Measurements from ENCODE around the gene NECTIN4.
"Not testable (repeated sequence)": the region's sequence is repeated elsewhere in the genome, so short reads cannot be mapped to it uniquely, and the experiment has no call there.

NECTIN4 gene

GRCh38 chr1:161089251-161089924 is at the start of gene NECTIN4:
TSS of gene NECTIN4 (minus strand) at chr1:161089558. CDS start at chr1:161089296, 262 bp downstream.
- DNase-seq = no peak

GRCh38 chr1:161138431-161138830 is 49.1 kb upstream of the NECTIN4 start:
- DNase-seq = no peak

- no peak for DNase-seq
These were observed 48.5 kb upstream of the NECTIN4 start for GRCh38 chr1:161137881-161138280.

- no peak for DNase-seq
These were observed 43.9 kb upstream of the NECTIN4 start for GRCh38 chr1:161133220-161133740.

GRCh38 chr1:161132410-161133219 is 43.3 kb upstream of the NECTIN4 start, which contains the start of gene DEDD:
TSS of gene DEDD (minus strand) at chr1:161132667. CDS start at chr1:161124462, 8,205 bp downstream.
- DNase-seq = peak; percentile 91

- DNase-seq = no peak
These were observed 42.4 kb upstream of the NECTIN4 start for GRCh38 chr1:161131523-161132409.

- DNase-seq = no peak
These were observed 40.9 kb upstream of the NECTIN4 start for GRCh38 chr1:161130266-161130665.

- no peak for DNase-seq
These were observed 39.4 kb upstream of the NECTIN4 start for GRCh38 chr1:161128591-161129420.

- no peak for DNase-seq
These were observed 38.3 kb upstream of the NECTIN4 start for GRCh38 chr1:161127649-161128048.

GRCh38 chr1:161122967-161123366 is 33.6 kb upstream of the NECTIN4 start:
- no peak for DNase-seq

- DNase-seq = no peak
These were observed 32.5 kb upstream of the NECTIN4 start for GRCh38 chr1:161121834-161122233.

GRCh38 chr1:161121042-161121650 is 31.8 kb upstream of the NECTIN4 start:
- DNase-seq = no peak

GRCh38 chr1:161119092-161119903 is 29.9 kb upstream of the NECTIN4 start:
- peak; percentile 55 for DNase-seq

- peak; percentile 84 for DNase-seq
These were observed 28.6 kb upstream of the NECTIN4 start, which contains the start of the genes NIT1 and PFDN2 for GRCh38 chr1:161117759-161118581. TSS of gene NIT1 (plus strand) at chr1:161118105. CDS start at chr1:161118177, 72 bp downstream. TSS of gene PFDN2 (minus strand) at chr1:161118037. CDS start at chr1:161118026, 11 bp downstream.

GRCh38 chr1:161115961-161116360 is 26.6 kb upstream of the NECTIN4 start:
- not testable (repeated sequence) for DNase-seq

- DNase-seq = peak; percentile 30
These were observed 25.9 kb upstream of the NECTIN4 start for GRCh38 chr1:161115132-161115711.

GRCh38 chr1:161114556-161114955 is 25.2 kb upstream of the NECTIN4 start:
- no peak for DNase-seq

GRCh38 chr1:161113915-161114314 is 24.6 kb upstream of the NECTIN4 start:
- no peak for DNase-seq

GRCh38 chr1:161111527-161111926 is 22.2 kb upstream of the NECTIN4 start:
- DNase-seq = no peak
